ENCODE data around the gene GFI1B.
"Not testable (repeated sequence)": the region's sequence is repeated elsewhere in the genome, so short reads cannot be mapped to it uniquely, and the experiment has no call there.

GFI1B gene

GRCh38 chr9:132985489-132985888, 7.0 kb downstream of the GFI1B start:
- no peak overlapping the region for H3K4me3 ChIP-seq (ENCODE audit: low read length)
- peaks cover 67% of the 10 kb centered on the region for H3K27me3 ChIP-seq (replicated peaks; ENCODE audit: control insufficient read depth, insufficient read depth, low read length)
- H3K9me3 ChIP-seq (ENCODE audit: control insufficient read depth, low read length): no peaks in the 10 kb centered on the region
- no peaks in the 10 kb centered on the region for H3K36me3 ChIP-seq (ENCODE audit: control insufficient read depth, insufficient read depth, low read length, severe bottlenecking)
- no peak for DNase-seq (ENCODE audit: low read depth)
- H3K4me1 ChIP-seq (ENCODE audit: control insufficient read depth, insufficient read depth, low read length): peaks cover under 1% of the 10 kb centered on the region
- H3K9ac ChIP-seq (ENCODE audit: low read length): no peak overlapping the region

- no peak for DNase-seq (ENCODE audit: low read depth)
- Histone ChIP-seq H3K9ac (ENCODE audit: low read length) (no peak overlapping the region), H3K4me3 (ENCODE audit: low read length) (no peak overlapping the region), H3K27me3 (replicated peaks; ENCODE audit: control insufficient read depth, insufficient read depth, low read length) (peaks cover 65% of the 10 kb centered on the region), H3K36me3 (ENCODE audit: control insufficient read depth, insufficient read depth, low read length, severe bottlenecking) (no peaks in the 10 kb centered on the region), H3K9me3 (ENCODE audit: control insufficient read depth, low read length) (no peaks in the 10 kb centered on the region), H3K4me1 (ENCODE audit: control insufficient read depth, insufficient read depth, low read length) (no peaks in the 10 kb centered on the region)
Observed at GRCh38 chr9:132986114-132986513, 7.6 kb downstream of the GFI1B start.

DNA sequence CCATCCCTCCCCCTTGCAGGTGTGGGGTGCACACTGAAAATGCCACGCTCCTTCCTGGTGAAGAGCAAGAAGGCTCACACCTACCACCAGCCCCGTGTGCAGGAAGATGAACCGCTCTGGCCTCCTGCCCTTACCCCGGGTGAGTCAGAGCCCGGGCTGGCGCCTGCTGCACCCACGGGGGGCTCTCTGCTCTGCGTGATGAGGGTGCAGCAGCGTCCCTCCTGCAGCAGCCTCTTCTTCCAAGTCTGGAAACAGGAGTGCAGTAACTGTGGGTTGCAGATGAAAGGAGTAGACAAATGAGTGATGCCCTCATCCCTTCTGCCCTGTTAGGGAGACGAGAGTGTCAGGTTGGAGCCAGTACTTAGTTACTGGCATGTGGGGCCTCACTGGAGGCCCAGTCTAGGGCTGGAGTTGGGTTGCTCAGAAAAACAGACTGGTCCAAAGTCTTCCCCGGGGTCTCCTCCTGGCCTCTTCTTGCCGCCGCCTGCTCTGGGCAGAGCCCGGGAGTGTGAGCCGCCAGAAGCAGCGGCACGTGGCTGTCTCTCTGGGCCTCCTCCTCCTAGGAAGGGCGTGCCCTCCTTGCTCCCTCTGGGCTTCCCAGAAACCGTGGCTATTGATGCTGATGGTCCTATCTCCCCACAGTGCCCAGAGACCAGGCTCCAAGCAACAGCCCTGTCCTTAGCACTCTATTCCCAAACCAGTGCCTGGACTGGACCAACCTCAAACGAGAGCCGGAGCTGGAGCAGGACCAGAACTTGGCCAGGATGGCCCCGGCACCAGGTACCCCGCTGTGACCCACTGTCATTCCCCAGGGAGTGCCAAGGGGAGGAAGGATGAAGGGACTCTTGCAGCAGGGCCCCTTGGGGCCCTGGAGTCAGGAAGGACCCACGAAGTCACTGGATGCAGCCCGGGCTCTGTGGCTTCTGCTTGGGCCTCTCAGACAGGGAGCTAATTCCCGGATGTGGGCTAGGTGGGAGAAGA, 8.4 kb downstream of the GFI1B start:
- DNase-seq (ENCODE audit: low read depth): no peak
- no peak overlapping the region for H3K9ac ChIP-seq (ENCODE audit: low read length)
- H3K4me3 ChIP-seq (ENCODE audit: low read length): no peak overlapping the region
- no peaks in the 10 kb centered on the region for H3K36me3 ChIP-seq (ENCODE audit: control insufficient read depth, insufficient read depth, low read length, severe bottlenecking)
- no peaks in the 10 kb centered on the region for H3K9me3 ChIP-seq (ENCODE audit: control insufficient read depth, low read length)
- H3K27me3 ChIP-seq (replicated peaks; ENCODE audit: control insufficient read depth, insufficient read depth, low read length): peaks cover 71% of the 10 kb centered on the region
- H3K4me1 ChIP-seq (ENCODE audit: control insufficient read depth, insufficient read depth, low read length): no peaks in the 10 kb centered on the region

- DNase-seq (ENCODE audit: low read depth): no peak
- Histone ChIP-seq H3K9ac (ENCODE audit: low read length) (no peak overlapping the region), H3K27me3 (replicated peaks; ENCODE audit: control insufficient read depth, insufficient read depth, low read length) (peaks cover 71% of the 10 kb centered on the region), H3K4me1 (ENCODE audit: control insufficient read depth, insufficient read depth, low read length) (no peaks in the 10 kb centered on the region), H3K36me3 (ENCODE audit: control insufficient read depth, insufficient read depth, low read length, severe bottlenecking) (no peaks in the 10 kb centered on the region), H3K9me3 (ENCODE audit: control insufficient read depth, low read length) (no peaks in the 10 kb centered on the region), H3K4me3 (ENCODE audit: low read length) (no peak overlapping the region)
Observed at GRCh38 chr9:132988244-132989013, 9.9 kb downstream of the GFI1B start.

GRCh38 chr9:132989014-132989310, 10.5 kb downstream of the GFI1B start:
- no peak overlapping the region for H3K4me3 ChIP-seq (ENCODE audit: low read length)
- H3K9ac ChIP-seq (ENCODE audit: low read length): no peak overlapping the region
- no peaks in the 10 kb centered on the region for H3K9me3 ChIP-seq (ENCODE audit: control insufficient read depth, low read length)
- H3K36me3 ChIP-seq (ENCODE audit: control insufficient read depth, insufficient read depth, low read length, severe bottlenecking): no peaks in the 10 kb centered on the region
- no peak for DNase-seq (ENCODE audit: low read depth)
- H3K27me3 ChIP-seq (replicated peaks; ENCODE audit: control insufficient read depth, insufficient read depth, low read length): peaks cover 72% of the 10 kb centered on the region
- H3K4me1 ChIP-seq (ENCODE audit: control insufficient read depth, insufficient read depth, low read length): no peaks in the 10 kb centered on the region

DNA sequence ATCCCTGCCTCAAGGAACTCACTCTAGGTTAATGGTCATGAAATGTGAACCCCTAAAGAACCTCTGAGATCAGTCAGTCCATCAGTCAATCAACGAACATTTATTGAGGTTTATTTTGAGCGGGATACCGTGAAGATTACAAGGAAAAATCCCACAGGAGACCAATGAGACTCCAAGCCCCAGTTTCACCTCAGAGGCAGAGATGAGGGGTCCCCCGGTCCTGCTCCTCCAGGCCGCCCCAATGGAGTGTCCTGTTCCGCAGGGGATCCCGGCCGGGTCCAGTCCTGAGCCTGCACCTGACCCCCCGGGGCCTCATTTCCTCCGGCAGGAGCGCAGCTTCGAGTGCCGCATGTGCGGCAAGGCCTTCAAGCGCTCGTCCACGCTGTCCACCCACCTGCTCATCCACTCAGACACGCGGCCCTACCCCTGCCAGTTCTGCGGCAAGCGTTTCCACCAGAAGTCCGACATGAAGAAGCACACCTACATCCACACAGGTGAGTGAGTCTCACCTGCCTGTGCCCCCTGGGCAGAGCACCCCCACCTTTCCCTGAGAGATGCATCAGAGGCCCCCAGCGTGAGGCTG, 11.0 kb downstream of the GFI1B start:
- no peak for DNase-seq (ENCODE audit: low read depth)
- Histone ChIP-seq H3K4me3 (ENCODE audit: low read length) (no peak overlapping the region), H3K9me3 (ENCODE audit: control insufficient read depth, low read length) (no peaks in the 10 kb centered on the region), H3K4me1 (ENCODE audit: control insufficient read depth, insufficient read depth, low read length) (no peaks in the 10 kb centered on the region), H3K27me3 (replicated peaks; ENCODE audit: control insufficient read depth, insufficient read depth, low read length) (peaks cover 71% of the 10 kb centered on the region), H3K9ac (ENCODE audit: low read length) (no peak overlapping the region), H3K36me3 (ENCODE audit: control insufficient read depth, insufficient read depth, low read length, severe bottlenecking) (no peaks in the 10 kb centered on the region)

DNA sequence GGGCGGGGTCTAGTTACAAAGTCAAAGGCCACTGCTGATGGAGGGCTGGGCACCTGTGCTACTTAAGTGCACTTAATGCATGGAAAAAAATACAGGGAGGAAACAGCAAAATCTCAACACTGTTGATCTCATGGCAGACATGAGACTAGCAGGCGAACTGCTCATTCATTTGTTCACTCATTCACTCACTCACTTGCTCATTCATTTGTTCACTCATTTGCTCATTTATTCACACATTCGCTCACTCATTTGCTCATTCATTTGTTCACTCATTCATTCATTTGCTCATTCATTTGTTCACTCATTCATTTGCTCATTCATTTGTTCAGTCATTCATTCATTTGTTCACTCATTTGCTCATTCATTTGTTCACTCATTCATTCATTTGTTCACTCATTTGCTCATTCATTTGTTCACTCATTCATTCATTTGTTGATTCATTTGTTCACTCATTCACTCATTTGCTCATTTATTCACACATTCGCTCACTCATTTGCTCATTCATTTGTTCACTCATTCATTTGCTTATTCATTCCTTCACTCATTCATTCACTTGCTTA, 11.6 kb downstream of the GFI1B start:
- DNase-seq (ENCODE audit: low read depth); H3K9me3 ChIP-seq (ENCODE audit: control insufficient read depth, low read length); H3K36me3 ChIP-seq (ENCODE audit: control insufficient read depth, insufficient read depth, low read length, severe bottlenecking); H3K4me3 ChIP-seq (ENCODE audit: low read length); H3K4me1 ChIP-seq (ENCODE audit: control insufficient read depth, insufficient read depth, low read length); H3K9ac ChIP-seq (ENCODE audit: low read length): not testable (repeated sequence)
- H3K27me3 ChIP-seq (replicated peaks; ENCODE audit: control insufficient read depth, insufficient read depth, low read length): peaks cover 72% of the 10 kb centered on the region

DNA sequence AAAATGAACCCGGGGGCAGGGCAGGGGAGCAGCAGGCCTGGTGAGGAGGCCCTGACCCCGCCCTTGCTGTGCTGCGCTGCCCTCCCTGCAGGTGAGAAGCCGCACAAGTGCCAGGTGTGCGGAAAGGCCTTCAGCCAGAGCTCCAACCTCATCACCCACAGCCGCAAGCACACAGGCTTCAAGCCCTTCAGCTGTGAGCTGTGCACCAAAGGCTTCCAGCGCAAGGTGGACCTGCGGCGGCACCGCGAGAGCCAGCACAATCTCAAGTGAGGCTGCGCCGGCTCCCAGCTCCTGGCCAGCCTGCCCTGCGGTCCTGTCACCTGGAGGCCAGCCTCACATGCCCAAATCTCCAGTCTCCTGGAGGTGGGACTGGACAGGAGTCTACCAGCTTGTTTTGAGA, 12.3 kb downstream of the GFI1B start:
- Histone ChIP-seq H3K36me3 (ENCODE audit: control insufficient read depth, insufficient read depth, low read length, severe bottlenecking) (no peaks in the 10 kb centered on the region), H3K27me3 (replicated peaks; ENCODE audit: control insufficient read depth, insufficient read depth, low read length) (peaks cover 72% of the 10 kb centered on the region)
- DNase-seq (ENCODE audit: low read depth): no peak

DNA sequence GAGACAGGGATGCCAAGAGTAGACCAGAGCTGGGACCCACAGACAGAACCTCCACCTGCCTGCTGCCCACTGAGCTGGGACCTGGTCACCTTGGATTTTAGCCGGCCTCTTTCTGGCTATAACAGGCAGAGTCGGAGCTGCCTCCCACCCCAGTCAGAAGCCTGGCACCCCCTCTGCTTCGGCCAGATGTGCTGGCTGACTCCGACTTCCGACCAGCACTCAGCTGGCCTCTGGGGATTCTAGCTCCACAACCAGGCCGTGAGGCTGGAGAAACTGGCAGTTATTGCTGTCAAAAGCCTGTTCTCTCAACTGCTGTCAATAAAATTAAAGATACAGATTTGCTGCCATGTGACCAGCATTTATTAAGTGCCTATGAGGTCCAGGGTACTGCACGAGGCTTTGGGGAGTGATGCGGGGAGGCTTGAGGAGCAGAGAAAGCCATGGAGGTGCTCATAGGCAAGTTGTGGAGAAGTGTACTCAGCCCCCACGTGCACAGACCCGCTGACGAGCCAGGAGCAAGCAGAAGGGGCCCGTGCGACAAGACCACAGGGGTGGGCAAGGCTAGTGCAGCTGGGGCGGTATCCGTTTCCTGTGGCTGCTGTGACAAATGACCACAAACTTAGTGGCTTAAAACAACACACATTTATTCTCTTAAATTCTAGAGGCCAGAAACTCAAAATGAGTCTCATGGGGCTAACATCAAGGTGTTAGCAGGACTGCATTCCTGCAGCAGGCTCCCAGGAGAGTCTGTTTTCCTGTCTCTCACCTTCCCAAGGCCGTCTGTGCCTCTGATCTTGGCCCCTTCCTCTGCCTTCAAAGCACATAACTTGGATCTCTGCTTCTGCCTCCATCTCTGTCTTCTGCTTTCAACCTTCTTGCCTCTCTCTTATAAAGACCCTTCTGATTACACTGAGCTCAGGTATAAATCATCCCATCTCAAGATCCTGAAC, 13.1 kb downstream of the GFI1B start:
- no peak overlapping the region for H3K4me3 ChIP-seq (ENCODE audit: low read length)
- peaks cover 72% of the 10 kb centered on the region for H3K27me3 ChIP-seq (replicated peaks; ENCODE audit: control insufficient read depth, insufficient read depth, low read length)
- H3K4me1 ChIP-seq (ENCODE audit: control insufficient read depth, insufficient read depth, low read length): no peaks in the 10 kb centered on the region
- no peaks in the 10 kb centered on the region for H3K36me3 ChIP-seq (ENCODE audit: control insufficient read depth, insufficient read depth, low read length, severe bottlenecking)
- H3K9me3 ChIP-seq (ENCODE audit: control insufficient read depth, low read length): no peaks in the 10 kb centered on the region
- no peak overlapping the region for H3K9ac ChIP-seq (ENCODE audit: low read length)
- no peak for DNase-seq (ENCODE audit: low read depth)

More for the DNA sequence above, 12.3 kb downstream of the GFI1B start:
- no peak overlapping the region for H3K4me3 ChIP-seq (ENCODE audit: low read length)
- H3K4me1 ChIP-seq (ENCODE audit: control insufficient read depth, insufficient read depth, low read length): no peaks in the 10 kb centered on the region
- no peak overlapping the region for H3K9ac ChIP-seq (ENCODE audit: low read length)
- H3K9me3 ChIP-seq (ENCODE audit: control insufficient read depth, low read length): no peaks in the 10 kb centered on the region

GRCh38 chr9:132993511-132993939, 15.0 kb downstream of the GFI1B start:
- no peak for DNase-seq (ENCODE audit: low read depth)
- Histone ChIP-seq H3K9me3 (ENCODE audit: control insufficient read depth, low read length) (no peaks in the 10 kb centered on the region), H3K9ac (ENCODE audit: low read length) (no peak overlapping the region)

More at GRCh38 chr9:132993511-132993939, 15.0 kb downstream of the GFI1B start:
- peaks cover 70% of the 10 kb centered on the region for H3K27me3 ChIP-seq (replicated peaks; ENCODE audit: control insufficient read depth, insufficient read depth, low read length)
- H3K4me3 ChIP-seq (ENCODE audit: low read length): no peak overlapping the region
- no peaks in the 10 kb centered on the region for H3K36me3 ChIP-seq (ENCODE audit: control insufficient read depth, insufficient read depth, low read length, severe bottlenecking)
- H3K4me1 ChIP-seq (ENCODE audit: control insufficient read depth, insufficient read depth, low read length): peaks cover 3% of the 10 kb centered on the region
